GM19372 (cell line): ENCODE data around the gene NCKAP1.
"Not testable (repeated sequence)": the region's sequence is repeated elsewhere in the genome, so short reads cannot be mapped to it uniquely, and the experiment has no call there.

Experiments used
- ATAC-seq: cut with Tn5 transposase; IDR thresholded peaks from one replicate; pipeline ENCODE4 v1.9.1; 2021; ENCODE audit warnings: mild to moderate bottlenecking, low read depth, moderate library complexity; ENCODE audit not compliant: unreplicated experiment

The NCKAP1 gene

DNA sequence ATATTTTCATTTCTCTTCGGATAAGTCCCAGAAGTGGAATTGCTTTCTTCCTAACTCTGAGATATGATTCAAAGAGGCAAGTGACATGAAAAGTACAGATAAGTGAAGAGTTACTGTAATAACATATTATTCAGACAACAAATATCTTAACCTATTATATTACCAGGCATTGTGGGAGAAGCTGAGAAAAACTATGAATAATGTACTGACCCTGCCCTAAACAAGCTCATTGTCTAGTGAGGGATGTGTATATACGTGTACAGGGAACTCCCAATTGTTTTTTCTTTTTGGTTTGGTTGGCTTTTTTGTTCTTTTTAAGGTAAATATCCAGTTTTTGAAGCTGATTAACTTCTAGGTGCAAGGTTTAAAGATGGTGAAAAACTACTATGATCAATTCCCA lies 26.5 kb downstream of the NCKAP1 start:
- ATAC-seq, result no peak

DNA sequence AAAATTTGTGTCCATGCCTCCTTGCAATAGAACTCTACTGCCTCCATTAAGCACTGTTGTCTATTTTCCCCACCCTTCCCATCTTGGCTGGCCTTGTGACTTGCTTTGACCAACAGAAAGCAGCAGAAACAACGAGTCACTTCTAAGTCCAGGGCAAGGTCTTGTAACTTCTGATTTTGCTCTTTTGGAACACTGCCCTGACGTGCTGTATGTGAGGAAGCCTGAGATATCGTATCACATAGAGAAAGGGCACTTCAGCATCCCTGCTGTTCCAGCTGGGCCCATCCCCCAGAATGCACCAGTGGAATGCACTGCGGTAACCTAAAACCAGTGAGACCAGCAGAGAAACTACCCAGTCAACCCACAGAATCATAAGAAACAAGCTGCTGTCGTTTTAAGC lies 28.1 kb downstream of the NCKAP1 start:
- ATAC-seq, result no peak

DNA sequence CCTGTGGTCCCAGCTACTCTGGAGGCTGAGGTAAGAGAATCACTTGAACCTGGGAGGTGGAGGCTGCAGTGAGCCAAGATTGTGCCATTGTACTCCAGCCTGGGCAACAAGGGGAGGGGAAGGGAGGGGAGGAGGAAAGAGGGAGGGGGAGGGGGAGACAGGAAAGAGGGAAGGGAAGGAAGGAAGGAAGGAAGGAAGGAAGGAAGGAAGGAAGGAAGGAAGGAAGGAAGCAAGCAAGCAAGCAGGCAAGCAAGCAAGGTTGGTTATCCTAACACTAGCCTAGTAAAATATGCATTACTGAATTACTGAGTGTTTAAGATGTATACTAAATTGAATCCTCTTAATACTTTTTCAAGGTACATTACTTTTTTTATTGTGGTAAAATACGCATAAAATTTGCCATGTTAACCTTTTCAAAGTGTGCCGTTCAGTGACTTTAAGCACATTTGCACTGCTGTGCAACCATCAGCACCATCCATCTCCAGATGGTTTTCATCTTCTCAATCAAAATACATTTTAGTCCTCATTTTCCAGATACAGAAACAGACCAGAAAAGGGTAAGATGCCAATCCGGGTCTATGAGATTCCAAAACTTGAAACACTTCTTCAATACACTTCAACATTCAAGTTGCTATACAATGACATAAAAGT lies 28.9 kb downstream of the NCKAP1 start:
- ATAC-seq, result no peak

DNA sequence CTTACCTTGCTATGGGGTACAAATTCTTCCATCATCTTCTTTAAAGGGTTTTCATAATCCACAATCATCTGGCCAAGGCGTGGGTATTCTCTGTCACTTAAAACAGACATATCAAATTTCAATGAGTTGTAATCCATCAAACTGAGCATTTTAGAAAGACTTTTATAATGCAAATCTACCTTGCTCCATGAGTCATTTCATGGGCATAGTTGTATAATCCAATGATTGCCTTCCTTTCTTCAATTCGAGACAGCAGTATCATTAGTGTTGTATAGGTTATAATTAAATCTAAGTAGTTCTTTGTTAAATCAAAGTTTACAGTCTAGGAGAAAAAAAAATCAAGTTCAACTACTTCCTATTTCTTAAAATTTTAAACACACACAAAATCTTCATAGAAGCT lies 36.3 kb downstream of the NCKAP1 start:
- ATAC-seq, result no peak

DNA sequence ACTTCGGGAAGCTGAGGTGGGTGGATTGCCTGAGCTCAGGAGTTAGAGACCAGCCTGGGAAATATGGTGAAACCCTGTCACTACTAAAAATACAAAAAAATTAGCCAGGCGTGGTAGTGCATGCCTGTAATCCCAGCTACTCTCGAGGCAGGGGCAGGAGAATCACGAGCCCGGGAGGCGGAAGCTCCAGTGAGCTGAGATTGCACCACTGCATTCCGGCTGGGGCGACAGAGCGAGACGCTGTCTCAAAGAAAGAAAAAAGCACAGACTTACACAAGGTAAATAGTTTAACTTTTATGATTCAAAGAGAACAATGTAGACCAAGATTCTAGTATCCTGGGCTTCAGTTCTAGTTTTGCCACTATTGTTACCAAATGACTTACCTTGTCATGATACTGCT lies 37.4 kb downstream of the NCKAP1 start:
- no peak for ATAC-seq

DNA sequence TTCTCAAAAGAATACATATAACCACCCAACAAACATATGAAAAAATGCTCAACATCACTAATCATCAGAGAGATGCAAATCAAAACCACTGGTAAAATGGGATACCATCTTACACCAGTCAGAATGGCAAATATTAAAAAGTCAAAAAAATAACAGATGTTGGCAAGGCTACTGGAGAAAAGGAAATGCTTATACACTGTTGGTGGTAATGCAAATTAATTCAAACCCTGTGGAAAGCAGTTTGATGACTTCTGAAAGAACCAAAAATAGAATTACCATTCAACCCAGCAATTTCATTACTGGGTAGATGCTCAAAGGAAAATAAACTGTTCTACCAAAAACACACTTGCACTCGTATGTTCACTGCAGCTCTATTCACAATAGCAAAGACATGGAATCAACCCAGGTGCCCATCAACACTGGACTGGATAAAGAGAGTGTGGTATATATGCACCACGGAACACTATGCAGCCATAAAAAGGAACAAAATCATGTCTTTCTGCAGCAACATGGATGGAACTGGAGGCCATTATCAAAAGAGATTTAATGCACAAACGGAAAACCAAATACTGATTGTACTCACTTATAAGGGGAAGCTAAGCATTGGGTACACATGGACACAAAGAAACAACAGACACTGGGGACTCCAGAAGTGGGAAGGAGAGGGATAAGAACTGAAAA lies 38.8 kb downstream of the NCKAP1 start:
- ATAC-seq, result no peak

DNA sequence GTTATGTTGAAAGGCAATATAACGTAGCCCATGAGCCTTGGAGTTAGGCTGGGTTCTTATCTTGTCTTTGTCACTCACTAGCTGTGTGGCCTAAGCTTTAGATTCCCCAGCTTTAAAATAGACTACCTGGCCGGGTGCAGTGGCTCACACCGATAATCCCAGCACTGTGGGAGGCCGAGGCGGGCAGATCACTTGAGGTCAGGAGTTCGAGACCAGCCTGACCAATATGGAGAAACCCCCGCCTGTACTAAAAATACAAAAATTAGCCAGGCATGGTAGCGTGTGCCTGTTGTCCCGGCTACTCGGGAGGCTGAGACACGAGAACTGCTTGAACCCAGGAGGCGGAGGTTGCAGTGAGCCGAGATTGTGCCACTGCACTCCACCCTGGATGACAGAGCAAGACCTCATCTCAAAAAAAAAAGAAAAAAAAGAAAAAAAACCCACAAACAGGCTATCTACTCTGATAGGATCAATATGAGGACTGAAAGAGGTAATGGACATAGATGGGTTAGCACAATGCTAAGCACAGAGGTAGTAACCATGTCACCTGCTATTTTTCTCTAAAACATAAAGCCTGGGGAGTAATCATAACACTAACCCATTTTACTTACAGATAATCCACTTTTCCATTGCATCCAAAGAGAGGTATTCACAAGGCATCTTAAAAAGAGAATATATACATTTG lies 43.9 kb downstream of the NCKAP1 start:
- no peak for ATAC-seq

DNA sequence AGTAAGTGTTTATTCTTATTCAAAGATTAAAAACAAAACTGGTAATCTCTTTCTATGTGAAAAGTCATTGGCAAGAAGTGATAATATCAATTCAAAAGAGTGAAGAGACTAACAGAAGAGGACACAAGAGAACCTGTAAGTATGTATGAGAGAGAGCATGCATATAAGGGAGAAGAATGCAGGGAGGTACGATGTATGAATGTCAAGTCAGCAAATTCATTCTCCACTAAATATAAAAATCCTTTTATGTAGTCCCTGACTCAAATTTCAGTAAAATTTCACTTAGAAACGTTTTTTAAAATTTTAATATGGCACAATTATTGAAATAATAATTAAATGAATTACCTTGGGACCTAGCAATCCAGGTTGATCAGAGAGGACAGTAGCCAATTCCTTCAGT lies 55.3 kb downstream of the NCKAP1 start:
- ATAC-seq, result no peak

DNA sequence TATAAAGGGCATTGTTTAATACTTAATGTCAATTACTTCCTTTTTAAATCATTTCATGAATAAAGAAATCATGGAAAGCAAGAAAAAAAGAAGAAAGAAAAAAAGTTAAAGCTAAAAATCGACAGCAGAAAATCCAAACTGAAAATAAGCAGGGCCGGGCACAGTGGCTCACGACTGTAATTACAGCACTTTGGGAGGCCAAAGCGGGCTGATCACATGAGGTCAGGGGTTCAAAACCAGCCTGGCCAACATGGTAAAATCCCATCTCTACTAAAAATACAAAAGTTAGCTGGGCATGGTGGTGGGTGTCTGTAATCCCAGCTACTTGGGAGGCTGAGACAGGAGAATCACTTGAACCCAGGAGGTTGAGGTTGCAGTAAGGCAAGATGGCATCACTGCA lies 56.8 kb downstream of the NCKAP1 start:
- ATAC-seq, result not testable (repeated sequence)

DNA sequence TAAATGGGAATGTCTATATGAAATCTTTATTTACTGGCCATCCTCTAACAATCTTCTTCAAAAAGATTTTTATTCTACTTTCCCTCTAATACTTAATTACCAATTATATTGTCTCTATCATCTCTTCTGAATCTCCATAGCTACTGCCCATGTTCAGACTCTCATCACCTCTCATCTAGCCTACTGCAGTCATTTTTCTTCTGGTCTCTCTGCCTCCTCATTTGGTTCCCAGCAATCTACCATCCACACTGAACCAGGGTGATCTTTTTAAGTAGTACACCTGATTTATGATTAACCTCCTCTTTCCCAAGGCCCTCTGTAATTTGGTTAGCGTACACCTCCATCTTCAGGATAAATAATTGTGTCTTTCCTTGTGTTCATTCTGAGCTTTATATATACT lies 57.6 kb downstream of the NCKAP1 start:
- no peak for ATAC-seq

DNA sequence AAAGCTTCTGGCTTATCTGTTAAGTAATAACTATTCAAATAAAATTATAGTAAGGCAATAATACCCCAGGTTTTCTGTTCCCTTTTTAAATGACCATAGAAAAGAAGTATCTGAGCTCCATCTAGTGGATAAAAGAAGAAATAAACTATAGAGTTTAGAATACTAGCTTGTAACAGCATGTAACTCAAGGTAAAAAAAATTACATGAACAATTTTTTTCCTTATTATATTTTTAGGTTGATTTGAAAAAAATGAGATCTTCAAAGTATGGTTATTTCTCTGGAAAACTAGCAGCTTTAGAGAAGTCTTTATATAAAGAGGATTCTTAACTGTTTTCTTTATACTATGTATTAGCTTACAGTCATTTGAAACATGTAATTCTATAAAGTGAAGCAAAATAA lies 58.1 kb downstream of the NCKAP1 start:
- ATAC-seq, result peak; percentile 86

DNA sequence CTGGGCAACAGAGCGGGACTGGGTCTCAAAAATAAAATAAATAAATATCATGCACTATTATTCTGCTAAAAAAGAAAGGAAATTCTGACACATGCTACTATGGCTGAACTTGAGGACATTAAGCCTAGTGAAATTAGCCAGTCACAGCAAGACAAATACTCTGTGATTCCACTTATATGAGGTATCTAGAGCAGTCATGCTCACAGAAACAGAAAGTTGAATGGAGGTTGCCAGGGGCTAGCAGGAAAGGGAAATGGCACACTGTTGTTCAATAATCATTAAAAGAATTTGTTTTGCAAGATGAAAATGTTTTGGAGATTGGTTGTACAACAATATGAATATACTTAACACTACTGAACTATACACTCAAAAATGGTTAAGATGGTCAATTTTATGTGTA lies 60.8 kb downstream of the NCKAP1 start:
- no peak for ATAC-seq

DNA sequence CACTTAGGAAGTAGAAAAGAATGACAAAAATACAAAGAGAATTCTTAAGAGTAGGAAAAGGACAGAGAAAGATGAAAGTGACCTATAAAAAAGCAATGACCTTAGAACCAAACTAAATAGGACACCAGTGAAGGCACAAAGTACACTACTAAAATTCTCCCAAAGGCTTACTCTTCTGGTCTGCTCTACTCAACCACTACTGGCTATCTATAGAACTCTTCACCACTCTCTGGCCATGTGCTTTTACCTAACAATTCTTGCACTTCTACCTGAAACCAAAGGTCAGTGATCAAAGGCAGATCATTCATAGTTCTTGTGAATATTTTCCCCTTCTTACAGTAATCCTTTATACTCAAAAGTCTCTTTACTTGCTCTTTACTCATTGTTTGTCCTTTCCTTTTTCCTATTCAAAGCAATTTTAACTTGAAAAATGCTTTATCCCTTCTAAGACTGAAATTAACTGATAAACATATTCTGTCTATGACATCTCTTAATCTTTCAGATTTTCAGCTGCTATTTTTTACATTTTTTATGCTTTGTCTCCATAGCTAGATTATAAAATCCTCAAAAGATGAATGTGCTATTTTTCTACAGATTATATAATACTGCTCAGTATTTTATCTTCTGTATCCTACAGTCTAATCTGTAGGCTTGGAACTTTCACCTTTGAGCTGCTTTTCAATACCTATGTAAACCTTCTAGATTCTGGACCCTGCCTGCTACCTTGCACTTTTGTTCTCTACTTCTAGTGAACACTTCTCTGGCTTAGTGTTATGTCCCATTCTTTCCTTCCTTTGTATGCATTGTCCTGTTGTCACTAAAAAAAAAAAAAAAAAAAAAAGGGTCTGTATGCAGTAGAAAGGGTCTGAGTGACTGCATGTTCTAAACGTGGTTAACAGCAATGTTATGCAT lies 64.6 kb downstream of the NCKAP1 start:
- no peak for ATAC-seq

DNA sequence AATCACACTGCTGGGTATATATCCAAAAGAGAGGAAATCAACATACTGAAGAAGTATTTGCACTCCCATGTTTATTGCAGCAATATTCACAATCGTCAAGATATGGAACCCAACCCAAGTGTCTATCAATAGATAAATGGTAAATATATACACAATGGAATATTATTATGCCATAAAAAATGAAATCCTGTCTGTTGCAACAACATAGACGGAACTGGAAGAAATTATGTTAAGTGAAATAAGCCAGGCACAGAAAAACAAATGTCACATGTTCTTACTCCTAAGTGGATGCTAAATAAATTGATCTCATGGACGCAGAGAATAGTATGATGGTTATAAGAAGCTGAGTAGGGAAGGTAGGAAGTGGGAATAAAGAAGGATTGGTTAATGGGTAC lies 65.7 kb downstream of the NCKAP1 start:
- no peak for ATAC-seq

DNA sequence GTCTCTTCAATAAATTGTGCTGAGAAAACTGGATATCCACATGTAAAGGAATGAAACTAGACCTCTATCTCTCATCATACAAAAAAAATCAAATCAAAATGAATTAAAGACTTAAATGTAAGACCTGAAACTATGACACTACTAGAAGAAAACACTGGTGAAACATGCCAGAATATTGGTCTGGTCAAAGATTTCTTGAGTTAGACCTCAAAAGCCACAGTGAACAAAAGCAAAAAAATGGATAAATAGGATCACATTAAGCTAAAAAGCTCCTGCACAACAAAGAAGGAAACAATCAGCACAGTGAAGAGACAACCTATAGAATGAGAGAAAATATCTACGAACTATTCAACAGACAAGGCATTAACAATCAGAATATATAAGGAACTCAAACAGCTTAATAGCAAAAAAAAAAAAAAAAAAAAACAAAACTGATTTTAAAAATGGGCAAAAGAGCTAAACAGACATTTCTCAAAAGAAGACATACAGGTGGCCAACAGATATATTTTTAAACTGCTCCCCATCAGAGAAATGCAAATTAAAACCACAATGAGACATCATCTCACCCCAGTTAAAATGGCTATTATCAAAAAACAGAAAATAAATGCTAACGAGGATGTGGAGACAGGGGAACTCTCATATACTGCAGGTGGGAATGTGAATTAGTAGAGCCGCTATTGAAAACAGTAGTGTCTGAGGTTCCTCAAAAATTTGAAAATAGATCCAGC lies 66.3 kb downstream of the NCKAP1 start:
- peak; percentile 49 for ATAC-seq

DNA sequence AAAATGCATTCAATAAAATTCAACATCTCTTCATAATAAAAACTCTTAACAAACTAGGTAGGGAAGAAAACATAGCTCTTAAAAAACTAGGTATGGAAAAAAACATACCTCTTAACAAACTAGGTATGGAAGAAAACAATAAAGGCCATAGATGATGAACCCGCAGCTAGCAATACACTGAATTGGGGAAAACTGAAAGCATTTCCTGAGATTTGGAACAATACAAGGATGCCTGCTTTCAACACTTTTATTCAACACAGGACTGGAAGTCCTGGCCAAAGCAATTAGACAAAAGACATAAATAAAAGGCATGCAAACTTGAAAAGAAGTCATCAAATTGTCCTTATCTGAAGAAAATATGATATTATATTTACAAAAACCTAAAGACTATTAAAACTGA lies 67.8 kb downstream of the NCKAP1 start:
- ATAC-seq, result no peak

DNA sequence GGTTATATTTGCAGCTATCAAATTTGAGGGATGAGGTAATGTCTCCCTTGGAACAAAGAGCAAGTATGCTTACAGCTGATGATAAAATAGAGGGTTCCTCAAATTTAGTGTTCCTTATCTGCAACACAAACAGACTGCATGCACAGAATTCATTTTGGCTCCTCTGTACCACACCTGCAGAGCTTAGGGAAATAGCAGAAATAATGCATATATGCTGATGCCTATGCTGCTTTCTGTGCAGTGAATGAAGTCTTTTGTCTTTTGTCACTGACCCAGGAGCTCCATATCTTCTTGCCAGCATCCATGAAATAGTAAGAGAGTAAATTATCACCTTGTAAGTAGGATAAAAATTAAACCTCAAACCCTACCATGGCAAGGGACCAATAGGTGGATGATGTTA lies 69.8 kb downstream of the NCKAP1 start:
- no peak for ATAC-seq

DNA sequence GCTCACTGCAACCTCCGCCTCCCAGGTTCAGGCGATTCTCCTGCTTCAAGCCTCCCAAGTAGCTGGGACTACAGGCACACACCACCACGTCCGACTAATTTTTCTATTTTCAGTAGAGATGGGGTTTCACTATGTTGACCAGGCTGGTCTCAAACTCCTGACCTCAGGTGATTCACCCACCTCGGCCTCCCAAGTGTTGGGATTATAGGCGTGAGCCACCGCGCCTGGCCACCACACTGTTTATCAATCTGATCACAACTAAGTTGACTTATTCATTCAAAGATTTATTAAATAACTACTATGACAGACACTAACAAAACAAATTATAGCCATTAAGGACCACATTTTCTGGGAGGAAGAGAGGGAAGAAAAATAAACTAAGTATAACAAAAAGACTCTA lies 71.9 kb downstream of the NCKAP1 start:
- ATAC-seq, result not testable (repeated sequence)

DNA sequence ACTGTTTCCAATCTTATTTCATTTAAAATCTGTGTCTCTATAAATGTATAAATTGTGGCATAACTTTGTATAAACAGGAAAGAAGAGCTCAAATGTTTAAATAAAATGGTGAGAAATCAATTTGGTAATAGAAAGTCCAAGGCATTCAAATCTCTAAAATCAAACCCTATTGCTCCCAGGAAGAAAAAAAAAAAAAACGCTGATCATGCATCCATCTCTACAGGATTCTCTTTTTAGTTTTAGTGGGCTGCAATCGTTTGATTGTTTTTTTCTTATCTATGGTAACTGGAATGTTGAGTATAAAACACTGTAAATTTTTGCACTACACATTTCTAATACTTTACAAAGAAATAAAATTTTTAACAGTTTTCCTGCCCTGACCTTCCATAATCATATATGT lies 75.6 kb downstream of the NCKAP1 start:
- no peak for ATAC-seq

DNA sequence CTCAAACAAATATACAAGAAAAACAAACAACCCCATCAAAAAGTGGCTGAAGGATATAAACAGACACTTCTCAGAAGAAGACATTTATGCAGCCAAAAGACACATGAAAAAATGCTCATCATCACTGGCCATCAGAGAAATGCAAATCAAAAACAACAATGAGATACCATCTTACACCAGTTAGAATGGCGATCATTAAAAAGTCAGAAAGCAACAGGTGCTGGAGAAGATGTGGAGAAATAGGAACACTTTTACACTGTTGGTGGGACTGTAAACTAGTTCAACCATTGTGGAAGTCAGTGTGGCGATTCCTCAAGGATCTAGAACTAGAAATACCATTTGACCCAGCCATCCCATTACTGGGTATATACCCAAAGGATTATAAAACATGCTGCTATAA lies 77.4 kb downstream of the NCKAP1 start:
- ATAC-seq, result not testable (repeated sequence)
